ENCODE measurements around the gene FOXD4.
"Not testable (repeated sequence)": the region's sequence is repeated elsewhere in the genome, so short reads cannot be mapped to it uniquely, and the experiment has no call there.

GRCh38 chr9:113468-114266 lies 4.5 kb downstream of the FOXD4 start:
- TF ChIP-seq CTCF (IDR thresholded peaks at IDR 0.05 in 2 of 3, conservative IDR thresholded peaks at IDR 0.05 in 1 of 3; ENCODE audit: borderline replicate concordance in 1 of 3, insufficient read depth in 1 of 3, low read depth in 2 of 3, low read length in 2 of 3); CEBPB (IDR thresholded peaks at IDR 0.05; ENCODE audit: low read depth); FOSL1 (IDR thresholded peaks at IDR 0.05; ENCODE audit: low read depth); YY1 (IDR thresholded peaks at IDR 0.05; ENCODE audit: extremely low read depth, insufficient replicate concordance, low read depth, low read length); POLR2A (IDR thresholded peaks at IDR 0.05; ENCODE audit: borderline replicate concordance, extremely low read depth, insufficient read depth, insufficient read length): not testable (repeated sequence)

Data from HCT116 (cell line).